ENCODE data around the gene RPTOR.

The RPTOR gene

GRCh38 chr17:80889231-80890195 lies 344.9 kb downstream of the RPTOR start:
- no peak for FAIRE-seq

- FAIRE-seq = no peak
Measured at GRCh38 chr17:80890196-80890920, 345.7 kb downstream of the RPTOR start.

GRCh38 chr17:80890921-80891396 lies 346.3 kb downstream of the RPTOR start:
- FAIRE-seq = no peak

- FAIRE-seq = no peak
Measured at GRCh38 chr17:80891397-80892018, 346.9 kb downstream of the RPTOR start.

- FAIRE-seq = no peak
Measured at GRCh38 chr17:80892019-80892855, 347.6 kb downstream of the RPTOR start.

GRCh38 chr17:80892900-80893603 lies 348.4 kb downstream of the RPTOR start:
- no peak for FAIRE-seq

- FAIRE-seq = no peak
Measured at GRCh38 chr17:80893604-80894438, 349.2 kb downstream of the RPTOR start.

- FAIRE-seq = no peak
Measured at GRCh38 chr17:80894439-80894721, 349.7 kb downstream of the RPTOR start.

GRCh38 chr17:80894726-80895125 lies 350.1 kb downstream of the RPTOR start:
- no peak for FAIRE-seq

- no peak for FAIRE-seq
Measured at GRCh38 chr17:80895366-80895765, 350.7 kb downstream of the RPTOR start.

GRCh38 chr17:80898716-80899115 lies 354.1 kb downstream of the RPTOR start:
- FAIRE-seq = no peak

GRCh38 chr17:80899402-80900268 lies 355.0 kb downstream of the RPTOR start:
- no peak for FAIRE-seq

- FAIRE-seq = no peak
Measured at GRCh38 chr17:80901319-80901718, 356.7 kb downstream of the RPTOR start.

- no peak for FAIRE-seq
Measured at GRCh38 chr17:80902197-80902962, 357.7 kb downstream of the RPTOR start.

- no peak for FAIRE-seq
Measured at GRCh38 chr17:80902963-80903611, 358.4 kb downstream of the RPTOR start.

- FAIRE-seq = no peak
Measured at GRCh38 chr17:80904036-80904753, 359.6 kb downstream of the RPTOR start.

- no peak for FAIRE-seq
Measured at GRCh38 chr17:80905586-80906230, 361.1 kb downstream of the RPTOR start.
